ENCODE measurements around the gene SPATA25. TPM values are rescaled to one million over a fixed set of nuclear protein-coding genes. Genes with fewer than 3 reads are reported as not detected.
A peak's percentile ranks its signal among the peaks of the same experiment; 100 is the strongest.
"Not testable (repeated sequence)": the region's sequence is repeated elsewhere in the genome, so short reads cannot be mapped to it uniquely, and the experiment has no call there.

The SPATA25 gene
- total RNA-seq, 2 experiments from 2014 or later = 0.50 to 0.63 TPM

- intact Hi-C loops (cut with micrococcal nuclease); H3K27ac Mint-ChIP-seq; H3K36me3 Mint-ChIP-seq; H3K27me3 Mint-ChIP-seq; POLR2A ChIA-PET; H3K4me3 Mint-ChIP-seq; DNase-seq; H3K4me1 Mint-ChIP-seq (ENCODE audit: low read depth); H3K9me3 Mint-ChIP-seq: not testable (repeated sequence)
- CTCF ChIA-PET = interaction anchor here (0.8 kb wide), 1 partner anchor 75 kb away, joined by 3 read pairs; no protein-coding TSS in a partner anchor
Measured at GRCh38 chr20:45874104-45874481, 13.3 kb downstream of the SPATA25 start.

DNA sequence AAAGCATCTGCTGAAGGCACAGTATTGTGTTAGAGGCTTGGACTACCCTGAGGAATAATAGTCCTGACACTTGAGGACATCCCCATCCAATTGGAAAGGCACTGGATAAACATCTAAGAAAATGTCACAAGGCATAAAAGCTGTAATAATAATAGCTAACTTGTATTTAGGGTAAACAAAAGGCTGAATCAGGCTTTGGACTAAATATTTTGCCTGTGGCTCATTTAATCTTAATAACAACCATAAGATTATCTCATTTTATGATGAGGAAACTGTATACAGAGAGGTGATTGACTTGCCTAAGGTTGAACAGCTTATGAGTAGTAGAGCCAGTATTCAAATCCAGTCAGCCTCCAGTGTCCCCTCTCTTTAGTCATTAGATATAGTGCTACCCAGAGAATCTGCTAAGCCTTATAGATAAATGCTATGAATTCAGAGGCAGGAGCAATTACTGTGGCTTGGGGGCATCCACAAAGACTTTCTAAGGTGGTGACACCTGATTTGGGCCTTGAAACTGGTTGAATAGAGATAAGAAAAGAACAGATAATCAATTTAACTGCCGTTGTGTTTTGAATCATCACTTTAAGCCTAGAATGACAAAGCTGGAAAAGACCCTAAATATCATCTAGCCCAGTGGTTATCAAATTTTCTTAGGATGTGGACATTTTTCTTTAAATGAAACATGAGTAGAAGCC, 13.9 kb downstream of the SPATA25 start:
- H3K4me1 Mint-ChIP-seq (ENCODE audit: low read depth) = no peaks in the 10 kb centered on the region
- no peak overlapping the region for H3K4me3 Mint-ChIP-seq
- no peak overlapping the region for H3K27ac Mint-ChIP-seq
- POLR2A ChIA-PET = interaction anchor here (0.6 kb wide), 1 partner anchor 9 kb away, joined by 3 read pairs; no protein-coding TSS in a partner anchor
- H3K36me3 Mint-ChIP-seq = no peaks in the 10 kb centered on the region
- no peaks in the 10 kb centered on the region for H3K27me3 Mint-ChIP-seq
- CTCF ChIA-PET = interaction anchor here (0.8 to 1.5 kb wide), 2 partner anchors 74 to 139 kb away, joined by 3 to 5 read pairs; no protein-coding TSS in a partner anchor
- intact Hi-C loops (cut with micrococcal nuclease) = no loop called here
- DNase-seq = no peak
- no peaks in the 10 kb centered on the region for H3K9me3 Mint-ChIP-seq

DNA sequence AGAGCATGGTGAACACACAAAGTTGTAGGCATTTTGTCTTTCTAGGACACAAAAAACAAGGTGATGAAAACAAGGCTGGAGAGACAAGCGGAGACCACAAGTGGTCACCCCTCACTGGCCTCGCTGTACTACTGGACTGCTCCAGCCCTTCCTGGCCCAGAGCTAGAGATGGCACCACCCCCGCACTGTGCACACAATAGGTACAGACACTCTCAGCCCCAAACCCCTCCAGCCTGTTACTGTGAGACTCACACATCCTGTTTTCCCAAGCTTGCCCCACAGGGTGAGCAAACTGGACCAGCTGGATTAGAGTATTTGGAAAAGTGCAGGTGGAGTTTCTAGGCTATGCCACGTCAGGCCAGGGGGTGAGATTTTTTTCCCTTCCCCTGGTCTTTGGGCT, 14.8 kb downstream of the SPATA25 start:
- POLR2A ChIA-PET = no interaction called here

DNA sequence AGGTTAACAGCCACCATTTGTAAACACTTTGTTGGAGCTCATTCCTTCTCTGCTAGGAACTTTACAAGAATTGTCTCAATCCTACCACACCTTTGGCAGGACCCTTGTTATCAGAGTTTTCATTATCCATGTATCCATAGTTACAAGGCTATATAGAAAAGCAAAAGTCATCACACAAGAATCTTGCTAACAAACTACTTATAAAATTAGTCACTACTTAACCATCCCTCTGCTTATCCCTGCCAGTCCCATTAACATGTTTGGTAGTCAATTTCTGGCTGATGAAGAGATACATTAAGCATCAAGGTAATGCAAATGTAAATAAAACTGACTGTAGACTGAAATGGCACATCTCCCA, 19.6 kb downstream of the SPATA25 start:
- no peak overlapping the region for H3K27ac Mint-ChIP-seq
- POLR2A ChIA-PET = interaction anchor here (1.0 kb wide), 1 partner anchor 22 kb away, joined by 4 read pairs; no protein-coding TSS in a partner anchor
- intact Hi-C loops (cut with micrococcal nuclease) = no loop called here
- H3K4me3 Mint-ChIP-seq = no peak overlapping the region
- no peaks in the 10 kb centered on the region for H3K9me3 Mint-ChIP-seq
- DNase-seq = no peak
- H3K36me3 Mint-ChIP-seq = no peaks in the 10 kb centered on the region
- CTCF ChIA-PET = no interaction called here
- no peaks in the 10 kb centered on the region for H3K27me3 Mint-ChIP-seq
- no peaks in the 10 kb centered on the region for H3K4me1 Mint-ChIP-seq (ENCODE audit: low read depth)

More for the DNA sequence above, 14.8 kb downstream of the SPATA25 start:
- DNase-seq = no peak
- Mint-ChIP-seq H3K36me3 (no peaks in the 10 kb centered on the region), H3K4me3 (no peak overlapping the region), H3K4me1 (ENCODE audit: low read depth) (no peaks in the 10 kb centered on the region), H3K27ac (no peak overlapping the region), H3K27me3 (no peaks in the 10 kb centered on the region), H3K9me3 (no peaks in the 10 kb centered on the region)
- intact Hi-C loops (cut with micrococcal nuclease) = no loop called here
- CTCF ChIA-PET = interaction anchor here (1.5 kb wide), 1 partner anchor 139 kb away, joined by 5 read pairs; no protein-coding TSS in a partner anchor

DNA sequence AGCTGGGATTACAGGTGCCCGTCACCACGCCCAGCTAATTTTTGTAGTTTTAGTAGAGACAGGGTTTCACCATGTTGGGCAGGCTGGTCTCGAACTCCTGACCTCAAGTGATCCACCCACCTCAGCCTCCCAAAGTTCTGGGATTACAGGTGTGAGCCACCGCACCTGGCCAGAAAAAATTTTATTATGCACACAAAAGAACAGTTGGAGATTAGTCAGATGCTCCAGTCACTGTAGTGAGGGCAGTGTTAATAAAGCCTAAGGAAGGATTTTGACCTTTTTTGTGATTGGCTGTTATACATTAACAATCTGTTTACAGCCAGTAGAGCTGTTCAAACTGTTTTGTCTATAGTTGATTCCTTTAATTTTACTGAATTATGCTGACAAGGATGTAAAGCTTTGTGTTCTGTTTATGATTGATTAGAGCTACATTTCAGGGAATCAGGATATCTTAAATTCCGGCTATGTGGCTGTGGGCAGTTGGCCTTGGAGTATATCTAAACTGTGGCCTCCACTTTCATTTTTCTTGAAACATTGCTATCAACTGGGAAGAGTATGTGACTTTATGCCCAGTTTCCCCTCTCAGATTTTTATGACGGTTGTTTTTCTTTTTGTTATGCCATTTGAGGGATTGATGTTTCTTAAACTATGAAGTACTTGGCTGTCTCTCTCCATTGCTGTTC, 20.1 kb downstream of the SPATA25 start:
- ChIA-PET POLR2A (interaction anchor here (1.0 kb wide), 1 partner anchor 23 kb away, joined by 4 read pairs; no protein-coding TSS in a partner anchor), CTCF (no interaction called here)
- no peak overlapping the region for H3K27ac Mint-ChIP-seq
- H3K9me3 Mint-ChIP-seq = no peaks in the 10 kb centered on the region
- no peaks in the 10 kb centered on the region for H3K27me3 Mint-ChIP-seq
- DNase-seq = no peak
- no peaks in the 10 kb centered on the region for H3K4me1 Mint-ChIP-seq (ENCODE audit: low read depth)
- intact Hi-C loops (cut with micrococcal nuclease) = no loop called here
- no peak overlapping the region for H3K4me3 Mint-ChIP-seq
- no peaks in the 10 kb centered on the region for H3K36me3 Mint-ChIP-seq

DNA sequence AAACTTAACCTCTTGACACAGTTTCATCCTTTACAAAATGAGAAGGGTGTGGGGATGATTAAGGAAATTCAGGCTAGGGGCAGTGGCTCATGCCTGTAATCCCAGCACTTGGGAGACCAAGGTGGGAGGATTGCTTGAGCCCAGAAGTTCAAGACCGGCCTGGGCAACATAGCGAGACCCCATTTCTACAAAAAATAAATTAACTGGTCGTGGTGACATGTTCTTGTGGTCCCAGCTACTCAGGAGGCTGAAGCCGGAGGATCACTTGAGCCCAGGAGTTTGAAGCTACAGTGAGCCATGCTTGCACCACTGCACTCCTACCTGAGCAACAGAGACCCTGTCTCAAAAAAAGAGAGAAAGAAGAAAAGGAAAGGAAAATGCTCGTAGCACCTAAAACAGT, 21.0 kb downstream of the SPATA25 start:
- ChIA-PET CTCF (no interaction called here), POLR2A (no interaction called here)
- H3K4me3 Mint-ChIP-seq = no peak overlapping the region
- H3K4me1 Mint-ChIP-seq (ENCODE audit: low read depth) = no peaks in the 10 kb centered on the region
- H3K27me3 Mint-ChIP-seq = no peaks in the 10 kb centered on the region
- no peak for DNase-seq
- intact Hi-C loops (cut with micrococcal nuclease) = no loop called here
- H3K36me3 Mint-ChIP-seq = no peaks in the 10 kb centered on the region
- H3K9me3 Mint-ChIP-seq = no peaks in the 10 kb centered on the region
- H3K27ac Mint-ChIP-seq = no peak overlapping the region

DNA sequence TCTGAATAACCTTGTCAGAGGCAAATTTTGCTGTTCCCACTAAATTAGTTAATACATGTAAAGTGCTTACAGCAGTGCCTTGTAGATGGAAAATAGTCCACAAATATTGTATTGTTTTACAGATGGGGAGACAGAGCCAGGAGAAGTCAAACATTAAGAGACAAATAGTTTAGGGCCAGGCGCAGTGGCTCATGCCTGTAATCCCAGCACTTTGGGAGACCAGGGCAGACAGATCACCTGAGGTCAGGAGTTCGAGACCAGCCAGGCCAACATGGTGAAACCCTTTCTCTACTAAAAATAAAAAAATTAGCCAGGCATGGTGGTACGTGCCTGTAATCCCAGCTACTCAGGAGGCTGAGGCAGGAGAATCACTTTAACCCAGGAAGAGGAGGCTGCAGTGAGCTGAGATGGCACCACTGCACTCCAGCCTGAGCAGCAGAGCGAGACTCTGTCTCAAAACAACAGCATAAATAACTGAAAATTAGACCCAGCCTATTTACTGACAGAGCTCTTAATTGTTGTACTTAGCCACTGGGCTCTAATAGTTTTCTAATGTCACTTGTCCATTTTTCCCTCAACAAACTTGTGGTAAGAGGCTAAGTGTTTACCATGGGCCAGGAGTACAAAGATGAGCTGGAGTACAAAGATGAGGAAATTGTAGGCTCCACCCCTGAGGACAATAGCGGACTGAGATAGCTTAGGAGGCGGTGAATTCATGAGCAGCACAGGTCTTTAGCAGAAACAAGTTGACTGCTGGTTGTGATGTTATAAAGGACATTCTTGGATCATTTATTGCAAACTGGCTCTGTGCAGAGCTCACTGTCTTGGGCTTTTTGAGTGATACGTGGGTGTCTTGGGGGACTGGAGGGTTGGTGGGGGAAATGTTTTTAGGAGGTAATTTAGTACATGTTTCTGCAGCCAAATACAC, 23.6 kb downstream of the SPATA25 start:
- H3K4me3 Mint-ChIP-seq = no peak overlapping the region
- no peaks in the 10 kb centered on the region for H3K9me3 Mint-ChIP-seq
- intact Hi-C loops (cut with micrococcal nuclease) = no loop called here
- no peak overlapping the region for H3K27ac Mint-ChIP-seq
- no peaks in the 10 kb centered on the region for H3K27me3 Mint-ChIP-seq
- H3K36me3 Mint-ChIP-seq = no peaks in the 10 kb centered on the region
- DNase-seq = no peak
- POLR2A ChIA-PET = no interaction called here
- CTCF ChIA-PET = interaction anchor here (0.7 to 1.1 kb wide), 2 partner anchors 27 to 93 kb away, joined by 3 read pairs; partner anchors contain the start of genes CTSA and NEURL2
- peaks cover 13% of the 10 kb centered on the region for H3K4me1 Mint-ChIP-seq (ENCODE audit: low read depth)

DNA sequence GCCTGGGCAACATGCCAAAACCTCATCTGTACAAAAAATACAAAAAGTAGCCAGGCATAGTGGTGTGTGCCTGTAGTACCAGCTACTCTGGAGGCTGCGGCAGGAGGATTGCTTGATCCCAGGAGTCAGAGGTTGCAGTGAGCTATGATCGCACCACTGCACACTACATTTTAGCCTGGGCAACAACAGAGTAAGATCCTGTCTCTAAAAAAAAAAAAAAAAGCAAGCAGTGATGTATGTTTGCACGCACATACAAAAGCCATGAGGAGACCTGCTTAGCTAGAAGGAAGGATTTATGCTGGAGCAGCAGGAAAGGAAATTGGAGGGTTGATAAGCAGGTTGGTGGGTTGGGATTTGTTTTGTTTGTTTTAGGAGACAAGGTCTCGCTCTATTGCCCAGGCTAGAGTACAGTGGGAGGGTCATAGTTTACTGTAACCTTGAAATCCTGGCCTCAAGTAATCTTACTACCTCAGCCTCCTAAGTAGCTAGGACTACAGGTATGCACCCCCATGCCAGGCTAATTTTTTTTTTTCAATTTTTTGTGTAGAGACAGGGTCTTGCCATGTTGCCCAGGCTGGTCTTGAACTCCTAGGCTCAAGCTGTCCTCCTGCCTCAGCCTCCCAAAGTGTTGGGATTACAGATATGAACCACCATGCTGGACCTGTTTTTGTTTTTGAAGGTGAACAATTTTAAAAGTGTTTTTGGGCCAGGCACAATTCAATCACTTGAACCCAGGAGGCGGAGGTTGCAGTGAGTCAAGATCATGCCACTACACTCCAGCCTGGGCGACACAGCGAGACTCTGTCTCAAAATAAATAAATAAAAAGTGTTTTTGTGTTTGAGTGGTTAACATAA, 26.0 kb downstream of the SPATA25 start:
- Mint-ChIP-seq H3K27me3 (no peaks in the 10 kb centered on the region), H3K9me3 (no peaks in the 10 kb centered on the region), H3K27ac (no peak overlapping the region), H3K4me1 (ENCODE audit: low read depth) (peaks cover 25% of the 10 kb centered on the region), H3K4me3 (no peak overlapping the region), H3K36me3 (no peaks in the 10 kb centered on the region)
- ChIA-PET POLR2A (no interaction called here), CTCF (interaction anchor here (0.6 kb wide), 1 partner anchor 82 kb away, joined by 3 read pairs; no protein-coding TSS in a partner anchor)
- no peak for DNase-seq
- intact Hi-C loops (cut with micrococcal nuclease) = no loop called here

DNA sequence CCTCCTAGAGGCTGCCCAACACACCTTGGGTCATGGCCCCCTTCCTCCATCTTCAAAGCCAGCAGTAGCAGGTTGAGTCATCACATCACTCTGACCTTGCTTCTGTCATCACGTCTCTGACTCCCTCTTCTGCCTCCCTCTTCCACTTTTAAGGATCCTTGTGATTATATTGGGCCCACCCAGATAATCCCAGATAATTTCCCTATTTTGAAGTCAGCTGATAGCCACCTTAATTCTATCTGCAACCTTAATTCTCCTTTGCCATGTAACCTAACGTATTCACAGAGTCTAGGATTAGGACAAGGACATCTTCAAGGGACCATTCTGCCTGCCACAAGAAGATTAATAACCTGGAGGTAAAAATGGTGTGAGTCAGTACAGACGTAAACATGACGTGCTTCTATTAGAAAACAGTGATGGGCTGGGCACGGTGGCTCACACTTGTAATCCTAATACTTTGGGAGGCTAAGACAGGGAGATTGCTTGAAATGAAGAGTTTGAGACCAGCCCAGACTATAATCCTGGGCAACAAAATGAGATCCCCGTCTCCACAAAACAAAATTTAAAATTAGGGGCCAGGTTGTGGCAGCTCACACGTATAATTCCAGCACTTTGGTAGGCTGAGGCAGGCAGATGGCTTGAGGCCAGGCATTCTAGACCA, 26.7 kb downstream of the SPATA25 start:
- ChIA-PET POLR2A (no interaction called here), CTCF (no interaction called here)
- Mint-ChIP-seq H3K27me3 (no peaks in the 10 kb centered on the region), H3K27ac (no peak overlapping the region), H3K4me3 (no peak overlapping the region), H3K9me3 (no peaks in the 10 kb centered on the region), H3K4me1 (ENCODE audit: low read depth) (peaks cover 31% of the 10 kb centered on the region), H3K36me3 (no peaks in the 10 kb centered on the region)
- intact Hi-C loops (cut with micrococcal nuclease) = no loop called here
- no peak for DNase-seq

DNA sequence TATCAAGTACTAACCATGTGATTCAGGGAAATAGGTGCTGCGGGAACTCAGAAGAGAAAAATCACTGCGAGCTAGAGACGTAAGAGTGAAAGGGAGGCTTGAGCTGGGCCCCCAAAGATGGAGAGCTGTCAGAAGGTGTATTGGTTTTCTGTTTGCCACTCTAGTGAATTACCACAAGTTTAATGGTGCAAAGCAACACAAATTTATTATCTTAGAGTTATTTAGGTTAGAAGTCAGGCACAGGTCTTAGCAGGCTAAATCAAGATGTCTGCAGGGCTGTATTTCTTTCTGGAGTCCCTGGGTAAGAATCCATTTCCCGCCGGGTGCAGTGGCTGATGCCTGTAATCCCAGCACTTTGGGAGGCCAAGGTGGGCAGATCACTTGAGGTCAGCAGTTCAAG, 27.5 kb downstream of the SPATA25 start:
- intact Hi-C loops (cut with micrococcal nuclease) = no loop called here
- ChIA-PET CTCF (no interaction called here), POLR2A (no interaction called here)
- no peak for DNase-seq
- Mint-ChIP-seq H3K36me3 (no peaks in the 10 kb centered on the region), H3K9me3 (no peaks in the 10 kb centered on the region), H3K4me1 (ENCODE audit: low read depth) (peaks cover 32% of the 10 kb centered on the region), H3K4me3 (no peak overlapping the region), H3K27ac (no peak overlapping the region), H3K27me3 (no peaks in the 10 kb centered on the region)

- peak overlapping the region; percentile 97 for H3K27ac Mint-ChIP-seq
- CTCF ChIA-PET = interaction anchor here (1.2 to 1.4 kb wide), 3 partner anchors 59 to 113 kb away, joined by 3 read pairs; no protein-coding TSS in a partner anchor
- no peaks in the 10 kb centered on the region for H3K9me3 Mint-ChIP-seq
- POLR2A ChIA-PET = interaction anchor here (3.0 kb wide), 1 partner anchor 33 kb away, joined by 13 read pairs; the partner anchor contains the start of genes CTSA and NEURL2
- H3K4me1 Mint-ChIP-seq (ENCODE audit: low read depth) = peaks cover 35% of the 10 kb centered on the region
- no peaks in the 10 kb centered on the region for H3K36me3 Mint-ChIP-seq
- intact Hi-C loops (cut with micrococcal nuclease) = loop anchor here (1.0 kb wide), 6 partner anchors 23 to 113 kb away; partner anchors contain the start of genes UBE2C and ZSWIM1
- DNase-seq = peak; percentile 72
- peak overlapping the region; percentile 97 for H3K4me3 Mint-ChIP-seq
- no peaks in the 10 kb centered on the region for H3K27me3 Mint-ChIP-seq
Measured at GRCh38 chr20:45857882-45858216, 29.6 kb downstream of the SPATA25 start.

All from activated CD4-positive, alpha-beta memory T cell treated with anti-CD3 and anti-CD28 coated beads for 36 hours (primary cell).